Thyroid gland (tissue), 4 donors: Measurements from ENCODE around the gene RNF19B. TPM values are rescaled to one million over a fixed set of nuclear protein-coding genes. Genes with fewer than 3 reads are reported as not detected.
"Not testable (repeated sequence)": the region's sequence is repeated elsewhere in the genome, so short reads cannot be mapped to it uniquely, and the experiment has no call there.

Experiments used
- DNase-seq, 2 donors: peaks; one replicate each; pipeline ENCODE4 v3.0.0-alpha.2; 2019
- H3K27ac ChIP-seq, 3 donors: fragments of 200-600 bp; sonication (generic); 1 replicate in 2 of 3; 2 replicates in 1 of 3; pipeline ENCODE4 v1.5.1; 2016 to 2019; ENCODE audit warnings: mild to moderate bottlenecking in 1 of 3, moderate library complexity in 1 of 3
- H3K27me3 ChIP-seq: fragments of 200-600 bp; sonication (generic); one replicate; pipeline ENCODE4 v1.5.1; 2019
- H3K36me3 ChIP-seq, 2 donors: fragments of 200-600 bp; sonication (generic); one replicate each; pipeline ENCODE4 v1.5.1; 2016 to 2019
- H3K4me1 ChIP-seq, 2 donors: fragments of 200-600 bp; sonication (generic); one replicate each; pipeline ENCODE4 v1.5.1; 2017 to 2019
- H3K4me3 ChIP-seq, 3 donors: fragments of 200-600 bp; sonication (generic); replicated peaks in 1 of 3; 1 replicate in 2 of 3; 2 replicates in 1 of 3; pipeline ENCODE4 v1.5.1; 2016; ENCODE audit warnings: mild to moderate bottlenecking in 1 of 3
- H3K9me3 ChIP-seq: fragments of 200-600 bp; sonication (generic); one replicate; pipeline ENCODE4 v1.5.1; 2017
- POLR2A ChIP-seq, 2 donors: fragments of 450-650 bp; IDR thresholded peaks; one replicate each; pipeline ENCODE4 v1.6.1; 2017; ENCODE audit warnings: antibody characterized with exemption in 2 of 2, mild to moderate bottlenecking in 2 of 2, moderate library complexity in 1 of 2
- WGBS, 2 donors: methylation state at CpG; one replicate each; pipeline ENCODE4 v1.1.5; 2017; 5-methylcytosine and 5-hydroxymethylcytosine counted together
- intact Hi-C: fragments of 100-400 bp; cut with DNase I; formaldehyde crosslinking; loops from one replicate; pipeline ENCODE4 v1.15.1; 2023
- total RNA-seq, 4 donors: library from RNA; depleted of rRNA; stranded (reverse); fragments of >200 nt; gene quantifications; one replicate each; pipeline ENCODE4 v1.2.3, GENCODE V29; 2016
- TF ChIP-seq, protein P1 (sequence below), 6 experiments: fragments of 200-600 bp in 3 of 6; fragments of 450-650 bp in 3 of 6; sonication (generic) in 3 of 6; IDR thresholded peaks; one replicate each; pipeline ENCODE4 v1.5.1; 2016 to 2019; ENCODE audit warnings: antibody characterized with exemption in 6 of 6, mild to moderate bottlenecking in 2 of 6, inconsistent platforms in 1 of 6, moderate library complexity in 1 of 6

The RNF19B gene
- total RNA-seq, 4 donors from 2014 or later = 13.6 to 24.6 (median 22.4) TPM

DNA sequence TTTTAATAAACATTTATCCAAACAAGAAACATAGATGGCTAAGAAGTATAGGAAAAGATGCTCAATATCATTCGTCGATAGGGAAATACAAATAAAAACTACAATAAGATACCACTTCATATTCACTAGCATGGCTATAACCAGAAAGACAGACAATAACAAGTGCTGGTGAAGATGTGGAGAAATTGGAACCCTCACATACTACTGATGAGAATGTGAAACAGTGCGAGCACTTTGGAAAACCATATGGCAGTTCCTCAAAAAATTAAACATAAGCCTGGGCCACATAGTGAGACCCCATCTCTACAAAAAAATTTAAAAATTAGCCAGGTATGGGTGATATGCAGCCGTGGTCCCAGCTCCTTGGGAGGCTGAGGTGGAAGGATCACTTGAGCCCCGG, 54.3 kb downstream of the RNF19B start:
- no peak for DNase-seq
- Histone ChIP-seq H3K9me3 (no peaks in the 10 kb centered on the region), H3K36me3 (no peaks in the 10 kb centered on the region), H3K4me3 (no peak overlapping the region), H3K27me3 (no peaks in the 10 kb centered on the region), H3K4me1 (peaks cover 0 to 8% of the 10 kb centered on the region in 2 donors), H3K27ac (no peak overlapping the region)
- intact Hi-C loops = no loop called here
- WGBS, 2 donors = 92 to 93% methylated on average over 5 of the region's 5 CpGs
- TF ChIP-seq, protein P1, sequence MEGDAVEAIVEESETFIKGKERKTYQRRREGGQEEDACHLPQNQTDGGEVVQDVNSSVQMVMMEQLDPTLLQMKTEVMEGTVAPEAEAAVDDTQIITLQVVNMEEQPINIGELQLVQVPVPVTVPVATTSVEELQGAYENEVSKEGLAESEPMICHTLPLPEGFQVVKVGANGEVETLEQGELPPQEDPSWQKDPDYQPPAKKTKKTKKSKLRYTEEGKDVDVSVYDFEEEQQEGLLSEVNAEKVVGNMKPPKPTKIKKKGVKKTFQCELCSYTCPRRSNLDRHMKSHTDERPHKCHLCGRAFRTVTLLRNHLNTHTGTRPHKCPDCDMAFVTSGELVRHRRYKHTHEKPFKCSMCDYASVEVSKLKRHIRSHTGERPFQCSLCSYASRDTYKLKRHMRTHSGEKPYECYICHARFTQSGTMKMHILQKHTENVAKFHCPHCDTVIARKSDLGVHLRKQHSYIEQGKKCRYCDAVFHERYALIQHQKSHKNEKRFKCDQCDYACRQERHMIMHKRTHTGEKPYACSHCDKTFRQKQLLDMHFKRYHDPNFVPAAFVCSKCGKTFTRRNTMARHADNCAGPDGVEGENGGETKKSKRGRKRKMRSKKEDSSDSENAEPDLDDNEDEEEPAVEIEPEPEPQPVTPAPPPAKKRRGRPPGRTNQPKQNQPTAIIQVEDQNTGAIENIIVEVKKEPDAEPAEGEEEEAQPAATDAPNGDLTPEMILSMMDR (IDR thresholded peaks at IDR 0.05) = no peak
- TF ChIP-seq POLR2A (IDR thresholded peaks at IDR 0.05) = no peak

DNA sequence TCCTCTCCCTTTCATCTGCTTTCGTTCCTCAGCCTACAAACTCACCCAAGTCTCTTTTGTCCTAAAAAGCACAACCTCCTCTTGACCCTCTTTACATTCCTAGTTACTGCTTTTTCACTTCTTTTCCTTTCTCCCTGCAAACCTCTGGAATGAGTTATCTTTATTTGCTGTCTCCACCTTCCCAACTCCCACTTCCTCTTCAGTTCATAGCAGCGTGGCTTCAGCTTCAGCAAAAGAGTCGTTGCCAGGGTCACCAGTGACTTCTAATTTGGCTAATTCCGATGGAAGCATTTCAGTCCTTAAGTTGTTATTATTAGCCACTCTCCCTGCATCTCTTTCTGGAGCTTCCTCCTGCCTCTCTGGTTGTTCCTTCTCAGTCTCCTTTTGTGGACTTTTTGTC, 57.2 kb downstream of the RNF19B start:
- no peak overlapping the region for H3K27ac ChIP-seq
- no peaks in the 10 kb centered on the region for H3K27me3 ChIP-seq
- 8 to 13% methylated on average over 4 of the region's 4 CpGs for WGBS, 2 donors
- no peak for TF ChIP-seq POLR2A (IDR thresholded peaks at IDR 0.05)
- TF ChIP-seq, protein P1 (IDR thresholded peaks at IDR 0.05) = no peak
- H3K9me3 ChIP-seq = no peaks in the 10 kb centered on the region
- H3K4me3 ChIP-seq = no peak overlapping the region
- intact Hi-C loops = no loop called here
- H3K4me1 ChIP-seq = peaks cover 0 to 8% of the 10 kb centered on the region in 2 donors
- peak; percentile 67 for DNase-seq
- no peaks in the 10 kb centered on the region for H3K36me3 ChIP-seq

DNA sequence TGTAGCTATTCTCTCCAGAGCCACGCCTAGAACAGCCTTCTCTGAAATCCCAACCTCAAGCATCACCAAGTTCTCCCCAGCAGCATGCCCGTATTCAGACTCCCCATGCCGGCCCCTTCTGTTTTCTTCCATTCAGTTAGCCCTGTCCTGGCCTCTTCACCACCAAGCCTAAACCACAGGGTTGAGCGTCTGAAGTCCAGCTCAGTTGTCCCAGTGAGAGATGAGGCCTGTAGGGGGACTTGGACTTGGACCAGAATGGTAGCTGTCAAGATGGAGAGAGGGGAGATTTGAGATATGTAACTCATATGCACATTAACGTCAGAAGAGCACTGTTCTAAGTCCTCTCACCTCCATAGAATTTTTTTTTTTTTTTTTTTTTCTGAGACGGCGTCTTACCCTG, 58.0 kb downstream of the RNF19B start:
- 84% methylated on average over 7 of the region's 7 CpGs for WGBS, 2 donors

GRCh38 chr1:32905588-32905987, 59.0 kb downstream of the RNF19B start:
- H3K36me3 ChIP-seq, H3K27ac ChIP-seq, DNase-seq, H3K27me3 ChIP-seq, intact Hi-C loops, H3K9me3 ChIP-seq, H3K4me3 ChIP-seq: not testable (repeated sequence)
- 80 to 82% methylated on average over 10 of the region's 10 CpGs for WGBS, 2 donors
- peaks cover 8 to 12% of the 10 kb centered on the region in 2 donors for H3K4me1 ChIP-seq

More for the DNA sequence above, 58.0 kb downstream of the RNF19B start:
- Histone ChIP-seq H3K27ac (no peak overlapping the region), H3K9me3 (no peaks in the 10 kb centered on the region), H3K36me3 (no peaks in the 10 kb centered on the region), H3K4me3 (no peak overlapping the region), H3K27me3 (no peaks in the 10 kb centered on the region), H3K4me1 (peaks cover 3 to 8% of the 10 kb centered on the region in 2 donors)
- DNase-seq = no peak
- no peak for TF ChIP-seq POLR2A (IDR thresholded peaks at IDR 0.05)
- TF ChIP-seq, protein P1 (IDR thresholded peaks at IDR 0.05) = no peak
- intact Hi-C loops = no loop called here

GRCh38 chr1:32904797-32905196, 59.8 kb downstream of the RNF19B start:
- DNase-seq = no peak
- Histone ChIP-seq H3K4me3 (no peak overlapping the region), H3K9me3 (no peaks in the 10 kb centered on the region), H3K4me1 (peaks cover 13 to 17% of the 10 kb centered on the region in 2 donors), H3K27me3 (no peaks in the 10 kb centered on the region), H3K36me3 (no peaks in the 10 kb centered on the region), H3K27ac (no peak overlapping the region)
- 82 to 88% methylated on average over 2 of the region's 2 CpGs for WGBS, 2 donors
- intact Hi-C loops = no loop called here
- TF ChIP-seq, protein P1 (IDR thresholded peaks at IDR 0.05) = no peak
- no peak for TF ChIP-seq POLR2A (IDR thresholded peaks at IDR 0.05)
